ENCODE measurements around the gene THAP11. TPM values are rescaled to one million over a fixed set of nuclear protein-coding genes. Genes with fewer than 3 reads are reported as not detected.

Gene THAP11
- polyA plus RNA-seq, 1 donor from 2014 or later = 42.6 TPM

GRCh38 chr16:67860589-67861398 lies 18.7 kb downstream of the THAP11 start:
- Histone ChIP-seq H3K9me3 (ENCODE audit: low read length) (no peaks in the 10 kb centered on the region), H3K27ac (ENCODE audit: low read length) (no peak overlapping the region), H4K20me1 (ENCODE audit: insufficient read depth) (no peaks in the 10 kb centered on the region), H2AFZ (ENCODE audit: low read depth, low read length) (no peak overlapping the region), H3K4me2 (ENCODE audit: low read length) (no peak overlapping the region), H3K27me3 (ENCODE audit: insufficient read depth, low read depth, low read length) (no peaks in the 10 kb centered on the region), H3K9me2 (ENCODE audit: insufficient read depth, low read length) (no peaks in the 10 kb centered on the region), H3K9ac (ENCODE audit: low read length) (no peak overlapping the region), H3K4me3 (ENCODE audit: low read length) (no peak overlapping the region), H3K36me3 (ENCODE audit: insufficient read depth, low read length) (no peaks in the 10 kb centered on the region), H3K79me2 (replicated peaks; ENCODE audit: insufficient read depth, low read length) (peaks cover 42% of the 10 kb centered on the region), H3F3A (ENCODE audit: insufficient read depth, low read length, poor library complexity, severe bottlenecking) (no peaks in the 10 kb centered on the region)
- TF ChIP-seq RAD21 (conservative IDR thresholded peaks at IDR 0.05) (no peak), POLR2AphosphoS5 (IDR thresholded peaks at IDR 0.05) (no peak)

- peaks cover 35% of the 10 kb centered on the region for H3K79me2 ChIP-seq (replicated peaks; ENCODE audit: insufficient read depth, low read length)
- no peaks in the 10 kb centered on the region for H3K27me3 ChIP-seq (ENCODE audit: insufficient read depth, low read depth, low read length)
Measured at GRCh38 chr16:67861877-67862276, 19.8 kb downstream of the THAP11 start.

More at GRCh38 chr16:67861877-67862276, 19.8 kb downstream of the THAP11 start:
- H3K9me3 ChIP-seq (ENCODE audit: low read length) = no peaks in the 10 kb centered on the region
- H3K27ac ChIP-seq (ENCODE audit: low read length) = no peak overlapping the region
- no peaks in the 10 kb centered on the region for H3K36me3 ChIP-seq (ENCODE audit: insufficient read depth, low read length)
- H4K20me1 ChIP-seq (ENCODE audit: insufficient read depth) = no peaks in the 10 kb centered on the region
- no peak overlapping the region for H3K4me3 ChIP-seq (ENCODE audit: low read length)
- no peak overlapping the region for H2AFZ ChIP-seq (ENCODE audit: low read depth, low read length)
- no peak overlapping the region for H3K4me2 ChIP-seq (ENCODE audit: low read length)
- no peaks in the 10 kb centered on the region for H3F3A ChIP-seq (ENCODE audit: insufficient read depth, low read length, poor library complexity, severe bottlenecking)
- no peak for TF ChIP-seq RAD21 (conservative IDR thresholded peaks at IDR 0.05)
- no peak for TF ChIP-seq TAF1 (IDR thresholded peaks at IDR 0.05; ENCODE audit: low read depth)
- TF ChIP-seq SMC3 (conservative IDR thresholded peaks at IDR 0.05; ENCODE audit: poor library complexity) = no peak
- no peak for TF ChIP-seq REST (IDR thresholded peaks at IDR 0.05; ENCODE audit: borderline replicate concordance)
- no peak for TF ChIP-seq EZH2 (IDR thresholded peaks at IDR 0.05; ENCODE audit: borderline replicate concordance, insufficient read depth, low read length, poor library complexity, severe bottlenecking)
- no peak for TF ChIP-seq EP300 (conservative IDR thresholded peaks at IDR 0.05; ENCODE audit: poor library complexity, severe bottlenecking)
- TF ChIP-seq MXI1 (conservative IDR thresholded peaks at IDR 0.05; ENCODE audit: poor library complexity, severe bottlenecking) = no peak
- no peak for TF ChIP-seq POLR2AphosphoS5 (IDR thresholded peaks at IDR 0.05)
- TF ChIP-seq CTCF (IDR thresholded peaks at IDR 0.05; ENCODE audit: poor library complexity, severe bottlenecking) = no peak
- H3K9me2 ChIP-seq (ENCODE audit: insufficient read depth, low read length) = no peaks in the 10 kb centered on the region
- no peak overlapping the region for H3K9ac ChIP-seq (ENCODE audit: low read length)

Data from neural cell (in vitro differentiated cells).